ENCODE measurements around the gene KIF4A. TPM values are rescaled to one million over a fixed set of nuclear protein-coding genes. Genes with fewer than 3 reads are reported as not detected.

KIF4A gene
- total and polyA plus RNA-seq, 2 of the 13 experiments (the other 11 are each of a cell fraction or from before 2014, with no cell fraction given), result 9.4 to 28.2 TPM

- TF ChIP-seq, protein P1, sequence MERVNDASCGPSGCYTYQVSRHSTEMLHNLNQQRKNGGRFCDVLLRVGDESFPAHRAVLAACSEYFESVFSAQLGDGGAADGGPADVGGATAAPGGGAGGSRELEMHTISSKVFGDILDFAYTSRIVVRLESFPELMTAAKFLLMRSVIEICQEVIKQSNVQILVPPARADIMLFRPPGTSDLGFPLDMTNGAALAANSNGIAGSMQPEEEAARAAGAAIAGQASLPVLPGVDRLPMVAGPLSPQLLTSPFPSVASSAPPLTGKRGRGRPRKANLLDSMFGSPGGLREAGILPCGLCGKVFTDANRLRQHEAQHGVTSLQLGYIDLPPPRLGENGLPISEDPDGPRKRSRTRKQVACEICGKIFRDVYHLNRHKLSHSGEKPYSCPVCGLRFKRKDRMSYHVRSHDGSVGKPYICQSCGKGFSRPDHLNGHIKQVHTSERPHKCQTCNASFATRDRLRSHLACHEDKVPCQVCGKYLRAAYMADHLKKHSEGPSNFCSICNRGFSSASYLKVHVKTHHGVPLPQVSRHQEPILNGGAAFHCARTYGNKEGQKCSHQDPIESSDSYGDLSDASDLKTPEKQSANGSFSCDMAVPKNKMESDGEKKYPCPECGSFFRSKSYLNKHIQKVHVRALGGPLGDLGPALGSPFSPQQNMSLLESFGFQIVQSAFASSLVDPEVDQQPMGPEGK (CRISPR knock-in tag; IDR thresholded peaks at IDR 0.05), result 0 out of 2 replicates have a peak, but pooled peaks have one; percentile 22
- TF ChIP-seq ZNF589 (CRISPR knock-in tag; conservative IDR thresholded peaks at IDR 0.05) (no peak), TOE1 (CRISPR knock-in tag; IDR thresholded peaks at IDR 0.05) (no peak), KDM5A (IDR thresholded peaks at IDR 0.05; ENCODE audit: borderline replicate concordance, low read length) (0 out of 2 replicates have a peak, but pooled peaks have one; percentile 10), STAT6 (CRISPR knock-in tag; IDR thresholded peaks at IDR 0.05; ENCODE audit: borderline replicate concordance) (no peak), GATAD2A (CRISPR knock-in tag; IDR thresholded peaks at IDR 0.05) (peak; percentile 16; the same call in 1 of the 2 replicates), ZNF773 (CRISPR knock-in tag; IDR thresholded peaks at IDR 0.05; ENCODE audit: borderline replicate concordance) (no peak), ARNTL (CRISPR knock-in tag; IDR thresholded peaks at IDR 0.05) (no peak), MNT (IDR thresholded peaks at IDR 0.05) (no peak), ZNF83 (CRISPR knock-in tag; IDR thresholded peaks at IDR 0.05; ENCODE audit: borderline replicate concordance) (no peak), CCDC6 (CRISPR knock-in tag; IDR thresholded peaks at IDR 0.05) (no peak), ZFP62 (CRISPR knock-in tag; IDR thresholded peaks at IDR 0.05) (no peak), KDM3A (CRISPR knock-in tag; IDR thresholded peaks at IDR 0.05; ENCODE audit: low read depth) (no peak), KDM1A (CRISPR knock-in tag; IDR thresholded peaks at IDR 0.05) (no peak), ZNF331 (CRISPR knock-in tag; IDR thresholded peaks at IDR 0.05) (no peak), LCORL (IDR thresholded peaks at IDR 0.05) (no peak), LCORL (CRISPR knock-in tag; IDR thresholded peaks at IDR 0.05) (0 out of 2 replicates have a peak, but pooled peaks have one; percentile 23), ZNF616 (CRISPR knock-in tag; IDR thresholded peaks at IDR 0.05; ENCODE audit: low read depth) (no peak)
- TF ChIP-seq, protein P2, sequence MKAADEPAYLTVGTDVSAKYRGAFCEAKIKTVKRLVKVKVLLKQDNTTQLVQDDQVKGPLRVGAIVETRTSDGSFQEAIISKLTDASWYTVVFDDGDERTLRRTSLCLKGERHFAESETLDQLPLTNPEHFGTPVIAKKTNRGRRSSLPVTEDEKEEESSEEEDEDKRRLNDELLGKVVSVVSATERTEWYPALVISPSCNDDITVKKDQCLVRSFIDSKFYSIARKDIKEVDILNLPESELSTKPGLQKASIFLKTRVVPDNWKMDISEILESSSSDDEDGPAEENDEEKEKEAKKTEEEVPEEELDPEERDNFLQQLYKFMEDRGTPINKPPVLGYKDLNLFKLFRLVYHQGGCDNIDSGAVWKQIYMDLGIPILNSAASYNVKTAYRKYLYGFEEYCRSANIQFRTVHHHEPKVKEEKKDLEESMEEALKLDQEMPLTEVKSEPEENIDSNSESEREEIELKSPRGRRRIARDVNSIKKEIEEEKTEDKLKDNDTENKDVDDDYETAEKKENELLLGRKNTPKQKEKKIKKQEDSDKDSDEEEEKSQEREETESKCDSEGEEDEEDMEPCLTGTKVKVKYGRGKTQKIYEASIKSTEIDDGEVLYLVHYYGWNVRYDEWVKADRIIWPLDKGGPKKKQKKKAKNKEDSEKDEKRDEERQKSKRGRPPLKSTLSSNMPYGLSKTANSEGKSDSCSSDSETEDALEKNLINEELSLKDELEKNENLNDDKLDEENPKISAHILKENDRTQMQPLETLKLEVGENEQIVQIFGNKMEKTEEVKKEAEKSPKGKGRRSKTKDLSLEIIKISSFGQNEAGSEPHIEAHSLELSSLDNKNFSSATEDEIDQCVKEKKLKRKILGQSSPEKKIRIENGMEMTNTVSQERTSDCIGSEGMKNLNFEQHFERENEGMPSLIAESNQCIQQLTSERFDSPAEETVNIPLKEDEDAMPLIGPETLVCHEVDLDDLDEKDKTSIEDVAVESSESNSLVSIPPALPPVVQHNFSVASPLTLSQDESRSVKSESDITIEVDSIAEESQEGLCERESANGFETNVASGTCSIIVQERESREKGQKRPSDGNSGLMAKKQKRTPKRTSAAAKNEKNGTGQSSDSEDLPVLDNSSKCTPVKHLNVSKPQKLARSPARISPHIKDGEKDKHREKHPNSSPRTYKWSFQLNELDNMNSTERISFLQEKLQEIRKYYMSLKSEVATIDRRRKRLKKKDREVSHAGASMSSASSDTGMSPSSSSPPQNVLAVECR (CRISPR knock-in tag; IDR thresholded peaks at IDR 0.05; ENCODE audit: borderline replicate concordance), result peak; percentile 19; the same call in 1 of the 2 replicates
These were observed 164.8 kb downstream of the KIF4A start (continued) for GRCh38 chrX:70454441-70455365.

Measured in HepG2 (cell line).